SHP77 (cell line): ENCODE measurements around the gene UNC5C.

Experiments
- DNase-seq, 2 experiments: peaks; one replicate each; lab custom pipeline; 2025; lab: John Stamatoyannopoulos, UW

The UNC5C gene

GRCh38 chr4:95522682-95523530 is 25.9 kb downstream of the UNC5C start:
- DNase-seq, result no peak

- no peak for DNase-seq
Observed at GRCh38 chr4:95517576-95518345, 31.0 kb downstream of the UNC5C start.

- peak; percentile 2 to 17 for DNase-seq
Observed at GRCh38 chr4:95516528-95517017, 32.2 kb downstream of the UNC5C start.

GRCh38 chr4:95515589-95515988 is 33.2 kb downstream of the UNC5C start:
- no peak for DNase-seq

- no peak for DNase-seq
Observed at GRCh38 chr4:95513022-95513421, 35.8 kb downstream of the UNC5C start.

GRCh38 chr4:95511477-95511876 is 37.3 kb downstream of the UNC5C start:
- no peak for DNase-seq

GRCh38 chr4:95510877-95511276 is 37.9 kb downstream of the UNC5C start:
- DNase-seq, result no peak

- no peak for DNase-seq
Observed at GRCh38 chr4:95510145-95510544, 38.6 kb downstream of the UNC5C start.

- DNase-seq, result no peak
Observed at GRCh38 chr4:95508421-95508820, 40.4 kb downstream of the UNC5C start.

GRCh38 chr4:95507561-95507960 is 41.2 kb downstream of the UNC5C start:
- DNase-seq, result no peak

GRCh38 chr4:95507147-95507546 is 41.6 kb downstream of the UNC5C start:
- DNase-seq, result no peak

- DNase-seq, result no peak
Observed at GRCh38 chr4:95506264-95506663, 42.5 kb downstream of the UNC5C start.

GRCh38 chr4:95505799-95506198 is 43.0 kb downstream of the UNC5C start:
- DNase-seq, result no peak

GRCh38 chr4:95505151-95505550 is 43.6 kb downstream of the UNC5C start:
- DNase-seq, result no peak

- DNase-seq, result no peak
Observed at GRCh38 chr4:95504501-95504900, 44.3 kb downstream of the UNC5C start.

- DNase-seq, result no peak
Observed at GRCh38 chr4:95500361-95500760, 48.4 kb downstream of the UNC5C start.

GRCh38 chr4:95499291-95499696 is 49.5 kb downstream of the UNC5C start:
- DNase-seq, result no peak

GRCh38 chr4:95494186-95494585 is 54.6 kb downstream of the UNC5C start:
- DNase-seq, result no peak

- DNase-seq, result no peak
Observed at GRCh38 chr4:95478679-95479078, 70.1 kb downstream of the UNC5C start.

- DNase-seq, result no peak
Observed at GRCh38 chr4:95476121-95476520, 72.7 kb downstream of the UNC5C start.

GRCh38 chr4:95472534-95472933 is 76.2 kb downstream of the UNC5C start:
- no peak for DNase-seq

GRCh38 chr4:95470622-95471021 is 78.2 kb downstream of the UNC5C start:
- no peak for DNase-seq

- DNase-seq, result no peak
Observed at GRCh38 chr4:95469617-95470016, 79.2 kb downstream of the UNC5C start.
